HG03442 (cell line): ENCODE measurements around the gene DNAJB13.

Experiments
- ATAC-seq: cut with Tn5 transposase; IDR thresholded peaks from one replicate; pipeline ENCODE4 v1.9.1; 2021; ENCODE audit warnings: mild to moderate bottlenecking, moderate library complexity; ENCODE audit not compliant: unreplicated experiment

DNAJB13 gene

DNA sequence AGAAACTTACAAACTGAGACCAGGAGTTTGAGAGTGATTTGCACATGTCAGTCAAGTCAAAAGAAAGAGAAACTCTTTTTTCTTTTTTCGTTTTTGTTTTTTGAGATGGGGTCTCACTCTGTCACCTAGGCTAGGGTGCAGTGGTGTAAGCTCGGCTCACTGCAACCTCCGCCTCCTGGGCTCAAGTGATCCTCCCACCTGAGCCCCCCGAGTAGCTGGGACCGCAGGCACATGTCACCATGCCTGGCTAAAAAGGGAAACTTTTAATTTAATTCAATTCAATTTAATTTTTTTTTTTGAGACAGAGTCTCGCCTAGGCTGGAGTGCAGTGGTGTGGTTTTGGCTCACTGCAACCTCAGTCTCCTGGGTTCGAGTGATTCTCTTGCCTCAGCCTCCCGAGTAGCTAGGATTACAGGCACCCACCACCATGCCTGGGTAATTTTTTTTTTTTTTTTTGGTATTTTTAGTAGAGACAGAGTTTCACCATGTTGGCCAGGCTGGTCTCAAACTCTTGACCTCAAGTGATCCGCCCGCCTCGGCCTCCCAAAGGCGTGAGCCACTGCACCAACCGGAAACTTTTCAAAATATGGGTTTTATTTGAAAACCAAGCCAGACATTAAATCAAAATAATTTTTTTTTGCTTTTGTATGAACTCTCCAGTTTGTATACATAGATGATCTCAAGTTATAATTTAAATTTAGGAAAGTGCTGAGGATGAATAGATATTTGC is 48.2 kb downstream of the DNAJB13 start:
- no peak for ATAC-seq

DNA sequence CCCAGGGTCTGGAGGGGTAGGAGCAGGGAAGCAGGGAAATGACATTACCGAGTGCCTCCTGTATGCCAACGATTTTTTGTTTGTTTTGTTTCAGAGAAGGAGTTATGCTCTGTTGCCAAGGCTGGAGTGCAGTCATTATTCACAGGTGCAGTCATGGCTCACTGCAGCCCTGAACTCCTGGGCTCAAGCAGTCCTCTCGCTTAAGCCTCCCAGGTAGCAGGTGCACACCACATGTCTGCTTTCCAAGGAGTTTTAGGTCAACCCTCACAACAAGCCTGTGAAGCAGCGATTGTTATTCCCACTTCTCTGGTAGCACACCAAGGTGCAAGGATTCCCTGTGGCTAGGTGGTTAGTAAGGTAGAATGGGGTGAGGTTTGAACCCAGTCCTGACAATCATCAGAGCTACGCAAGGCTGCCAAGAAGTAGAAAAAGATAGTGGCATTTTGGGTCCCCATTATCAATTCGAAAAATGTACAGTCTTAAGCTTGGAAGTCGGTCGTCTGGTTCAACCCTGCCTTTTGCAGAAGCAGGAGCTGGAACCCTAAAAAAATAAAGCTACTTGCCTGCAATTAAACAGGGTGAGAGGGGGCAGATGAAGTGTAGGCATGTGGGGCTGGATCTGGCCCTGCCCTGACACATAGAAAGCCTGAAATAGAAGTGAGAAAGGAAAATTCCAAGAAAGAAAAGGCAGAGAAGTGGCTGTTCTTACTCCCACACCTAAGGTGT is 48.9 kb downstream of the DNAJB13 start:
- ATAC-seq = no peak

DNA sequence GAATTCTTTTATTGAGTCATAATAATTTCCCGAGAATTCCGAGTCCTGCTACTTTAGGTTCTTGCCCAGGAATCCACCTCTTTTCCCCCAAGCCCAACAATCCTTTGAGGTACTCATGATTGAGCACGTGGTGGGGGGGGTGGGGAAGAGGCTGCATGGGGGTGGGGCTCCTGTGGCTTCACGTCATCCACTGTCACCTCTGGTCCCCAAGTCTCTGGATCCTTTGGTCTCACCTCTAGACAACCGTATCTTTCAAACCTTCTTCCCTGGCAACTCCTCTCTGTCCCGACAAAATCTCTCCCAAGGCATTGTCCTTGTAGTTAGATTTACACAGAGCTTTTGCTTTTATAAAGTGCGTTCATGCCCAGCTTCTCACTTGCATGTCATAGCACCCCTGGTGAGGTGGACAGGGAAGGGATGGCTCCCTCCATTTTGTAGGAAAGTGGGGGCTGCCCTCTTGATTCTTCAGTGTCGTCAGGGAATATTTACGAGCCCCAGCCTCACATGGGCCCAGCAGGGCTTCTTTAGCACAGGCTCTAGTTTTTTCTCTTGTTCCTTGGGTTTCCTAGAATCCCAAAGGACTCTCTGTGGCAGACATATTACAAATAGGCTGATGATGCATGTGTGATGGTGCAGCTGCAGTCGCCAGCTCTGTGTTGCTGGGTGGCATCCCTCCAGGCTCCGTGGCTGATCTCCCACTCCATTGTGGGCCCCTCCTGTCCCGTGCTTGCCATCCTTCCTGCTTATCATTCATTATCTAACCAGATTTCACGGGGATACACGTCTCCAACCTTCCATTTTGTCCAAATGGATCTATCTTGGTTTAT is 49.7 kb downstream of the DNAJB13 start:
- ATAC-seq = no peak

DNA sequence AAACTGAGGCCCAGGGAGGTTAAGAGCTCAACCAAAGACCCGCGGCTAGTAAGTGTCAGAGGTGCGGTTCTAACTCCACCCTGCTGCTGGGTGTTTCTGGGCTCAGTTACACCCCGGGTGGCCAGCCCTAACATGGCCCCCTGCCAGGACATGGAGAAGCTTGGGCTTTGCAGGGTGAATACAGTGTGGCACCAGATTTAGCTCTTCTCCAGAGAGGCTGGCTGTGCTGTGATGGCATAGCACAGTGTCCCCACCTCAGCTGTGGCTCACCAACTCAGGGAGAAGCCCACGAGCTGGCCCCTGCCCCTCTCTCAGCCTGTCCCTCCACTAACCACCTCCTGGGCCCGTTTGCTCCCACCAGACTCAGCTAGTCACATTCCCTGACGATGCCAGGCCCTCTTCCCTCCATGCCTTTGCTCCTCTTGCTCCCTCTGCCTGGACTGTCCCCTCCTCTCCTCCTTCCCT is 51.0 kb downstream of the DNAJB13 start:
- ATAC-seq = no peak

DNA sequence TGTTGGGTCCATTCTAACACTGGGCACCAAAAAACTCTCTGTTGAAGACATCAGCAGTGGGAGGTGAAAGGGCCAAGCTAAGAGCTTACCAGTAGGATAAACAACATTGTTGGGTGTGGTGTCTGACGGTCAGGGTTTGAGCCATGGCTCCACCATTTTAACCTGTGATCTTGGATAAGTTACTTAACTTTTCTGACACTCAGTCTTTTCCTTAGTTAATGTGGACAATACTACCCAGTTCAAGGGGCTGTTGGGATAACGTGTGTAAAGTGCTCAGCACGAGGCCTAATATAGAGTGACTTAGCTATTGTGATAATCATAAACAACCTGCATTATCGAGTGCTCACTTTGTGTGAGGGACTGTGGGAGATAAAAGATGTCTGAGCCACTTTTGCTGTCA is 52.0 kb downstream of the DNAJB13 start:
- ATAC-seq = no peak

DNA sequence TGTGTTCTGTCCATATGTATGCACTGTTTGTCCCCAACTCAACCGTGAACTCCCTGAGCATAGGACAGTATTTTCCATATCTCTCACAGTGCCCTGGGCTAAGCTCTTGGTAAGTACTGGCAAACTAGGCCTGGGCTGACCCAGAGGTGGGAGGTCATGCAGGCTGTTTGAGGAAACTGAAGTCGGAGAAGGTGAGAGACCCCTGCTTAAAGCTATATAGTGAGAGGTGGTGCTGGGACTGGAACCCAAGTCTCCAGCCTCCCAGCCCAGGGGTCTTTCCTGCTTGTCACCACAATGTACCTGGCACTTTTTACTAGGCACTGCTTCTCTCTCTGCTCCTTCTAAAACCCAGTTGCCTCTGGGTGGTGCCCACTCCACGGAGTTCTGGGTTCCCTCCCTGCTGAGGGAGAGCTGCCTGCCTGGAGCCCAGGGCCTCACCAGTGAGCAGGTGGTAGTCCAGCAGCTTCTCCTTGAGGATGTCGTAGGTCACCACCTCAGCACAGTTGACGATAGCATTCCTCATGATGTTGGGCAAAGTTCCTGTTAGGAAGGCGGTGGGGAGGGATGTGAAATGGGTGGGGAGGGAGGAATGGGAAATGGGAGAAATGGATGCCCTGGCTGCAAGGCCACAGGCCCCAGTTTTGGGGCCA is 53.3 kb downstream of the DNAJB13 start:
- no peak for ATAC-seq

DNA sequence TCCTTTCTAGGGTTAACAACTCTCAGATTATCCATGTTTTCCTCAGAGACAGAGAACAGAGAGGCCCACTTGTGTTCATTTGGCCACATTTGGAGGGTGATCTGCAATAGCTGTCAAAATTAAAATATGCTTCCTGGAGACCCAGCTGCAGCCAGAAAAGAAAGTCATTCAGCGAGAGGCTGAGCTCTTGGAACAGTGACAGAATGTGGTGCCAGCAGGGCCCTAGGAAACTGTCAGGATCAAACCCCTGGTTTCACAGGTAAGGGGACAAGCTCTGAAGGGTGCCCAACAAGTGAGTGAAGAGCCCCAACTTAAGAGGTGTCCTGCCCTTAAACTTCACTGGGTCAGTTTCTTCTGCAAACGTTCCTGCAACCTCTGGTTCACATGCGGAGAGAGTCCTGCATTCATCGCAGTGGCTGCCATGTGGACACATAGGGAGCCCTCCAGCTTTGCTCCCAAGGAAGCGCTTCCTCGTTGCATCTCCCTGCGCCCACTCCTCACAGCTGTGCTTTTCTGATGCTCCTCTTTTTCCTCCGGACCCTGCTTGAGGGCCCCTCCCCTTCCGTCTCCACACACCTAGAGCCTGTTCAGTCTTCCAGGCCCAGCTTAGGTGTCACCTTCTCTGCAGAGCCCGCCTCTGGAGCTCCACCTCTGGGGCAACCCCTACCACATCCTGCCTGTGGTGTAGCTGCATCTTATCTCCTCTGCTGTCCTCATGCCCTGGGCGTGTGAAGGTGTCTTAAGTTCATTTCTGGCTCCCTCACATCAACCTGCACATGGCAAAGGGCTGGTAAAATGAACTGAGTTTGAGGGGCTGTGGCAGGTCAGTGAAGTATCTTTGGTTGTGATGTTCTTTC is 54.2 kb downstream of the DNAJB13 start:
- no peak for ATAC-seq

DNA sequence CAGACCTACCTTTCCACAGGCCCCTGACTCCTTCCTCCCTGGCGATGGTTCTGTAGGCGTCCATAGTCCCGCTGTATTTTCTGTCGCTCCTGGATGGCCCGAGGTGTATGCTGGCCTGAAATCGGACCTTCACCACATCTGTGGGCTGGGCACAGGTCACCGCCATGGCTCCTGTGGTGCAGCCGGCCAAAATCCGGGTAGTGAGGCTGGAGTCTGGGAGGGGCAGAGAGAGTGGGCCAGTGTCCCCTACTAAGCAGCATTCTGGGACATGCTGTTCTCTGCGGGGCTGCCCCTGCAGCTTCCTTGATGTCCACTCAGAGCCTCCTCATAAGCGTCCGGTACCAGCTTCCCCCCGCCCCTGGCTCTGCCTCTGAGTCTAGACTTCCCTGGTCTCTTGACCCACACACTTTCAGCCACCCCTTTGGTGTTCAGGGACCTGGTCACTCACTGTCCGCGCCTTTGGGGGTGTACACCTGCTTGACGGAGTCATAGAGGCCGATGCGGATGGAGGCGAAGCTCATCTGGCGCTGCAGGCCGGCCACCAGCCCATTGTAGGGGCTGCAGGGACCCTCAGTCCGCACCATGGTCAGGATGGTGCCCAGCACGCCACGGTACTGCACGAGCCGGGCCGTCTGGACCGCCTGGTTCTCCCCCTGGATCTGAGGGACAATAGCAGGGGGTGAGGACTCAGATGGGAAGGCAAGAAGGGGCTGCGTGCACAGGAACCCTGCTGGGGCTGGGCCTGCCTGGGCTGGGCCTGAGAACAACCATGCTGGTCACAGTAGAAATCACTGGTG is 55.1 kb downstream of the DNAJB13 start:
- ATAC-seq = no peak

DNA sequence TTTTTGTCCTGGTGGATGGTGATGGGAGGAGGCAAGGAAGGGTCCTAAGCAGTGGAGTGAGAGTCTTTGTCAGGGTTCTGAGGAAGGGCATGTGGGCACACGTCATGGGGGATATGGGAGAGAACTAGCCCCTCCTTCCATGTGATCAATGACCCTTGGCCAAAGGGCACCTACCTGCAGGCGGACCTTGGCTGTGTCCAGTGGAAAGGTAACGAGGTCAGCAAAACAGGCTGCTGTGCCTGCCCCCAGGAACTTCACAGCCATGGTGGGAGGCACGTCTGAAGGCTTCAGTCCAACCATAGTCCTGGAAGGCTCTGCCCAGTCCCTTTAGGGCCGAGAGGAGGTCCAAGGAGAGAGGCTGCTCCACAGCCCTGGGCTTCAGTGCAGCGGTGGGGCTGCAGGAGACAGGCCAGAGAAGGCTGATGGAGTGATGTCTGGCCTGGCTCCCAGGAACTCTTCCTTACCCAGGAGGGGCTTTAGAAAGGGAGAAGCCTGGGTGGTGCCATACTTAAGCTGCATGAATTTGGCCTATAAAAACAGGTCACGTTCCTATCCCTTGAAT is 56.0 kb downstream of the DNAJB13 start:
- ATAC-seq = no peak

DNA sequence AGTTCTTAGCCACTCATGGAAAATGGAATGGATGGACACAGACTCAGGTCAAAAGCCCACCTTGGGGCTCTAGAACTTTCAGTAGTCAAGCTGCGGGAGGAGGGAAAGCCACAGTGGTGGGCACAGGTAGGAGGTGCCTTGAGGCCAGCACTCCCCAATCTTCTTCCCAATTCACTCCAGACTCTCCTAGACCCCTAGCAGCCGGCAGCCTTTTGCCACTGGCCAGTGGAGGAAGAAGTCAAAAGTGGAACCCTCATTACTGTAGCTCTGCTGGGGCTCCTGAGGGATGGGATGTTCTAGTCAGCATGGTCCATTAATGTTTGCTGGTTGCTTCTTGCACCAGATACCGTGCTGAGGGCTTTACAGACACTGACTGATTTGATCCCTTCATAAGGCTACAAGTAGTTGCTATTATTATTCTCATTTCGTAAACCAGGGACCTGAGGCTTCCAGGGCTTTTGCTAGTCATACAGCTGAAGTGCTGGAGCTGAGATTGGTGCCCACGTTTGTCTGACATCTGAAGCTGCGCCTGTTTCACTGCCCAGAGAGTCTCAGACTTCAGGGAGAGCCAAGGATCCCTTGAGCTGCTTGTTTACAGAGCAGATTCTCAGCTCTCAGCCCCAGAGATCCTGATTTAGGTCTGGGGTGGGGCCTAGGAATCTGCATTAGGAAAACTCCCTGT is 57.0 kb downstream of the DNAJB13 start:
- no peak for ATAC-seq

DNA sequence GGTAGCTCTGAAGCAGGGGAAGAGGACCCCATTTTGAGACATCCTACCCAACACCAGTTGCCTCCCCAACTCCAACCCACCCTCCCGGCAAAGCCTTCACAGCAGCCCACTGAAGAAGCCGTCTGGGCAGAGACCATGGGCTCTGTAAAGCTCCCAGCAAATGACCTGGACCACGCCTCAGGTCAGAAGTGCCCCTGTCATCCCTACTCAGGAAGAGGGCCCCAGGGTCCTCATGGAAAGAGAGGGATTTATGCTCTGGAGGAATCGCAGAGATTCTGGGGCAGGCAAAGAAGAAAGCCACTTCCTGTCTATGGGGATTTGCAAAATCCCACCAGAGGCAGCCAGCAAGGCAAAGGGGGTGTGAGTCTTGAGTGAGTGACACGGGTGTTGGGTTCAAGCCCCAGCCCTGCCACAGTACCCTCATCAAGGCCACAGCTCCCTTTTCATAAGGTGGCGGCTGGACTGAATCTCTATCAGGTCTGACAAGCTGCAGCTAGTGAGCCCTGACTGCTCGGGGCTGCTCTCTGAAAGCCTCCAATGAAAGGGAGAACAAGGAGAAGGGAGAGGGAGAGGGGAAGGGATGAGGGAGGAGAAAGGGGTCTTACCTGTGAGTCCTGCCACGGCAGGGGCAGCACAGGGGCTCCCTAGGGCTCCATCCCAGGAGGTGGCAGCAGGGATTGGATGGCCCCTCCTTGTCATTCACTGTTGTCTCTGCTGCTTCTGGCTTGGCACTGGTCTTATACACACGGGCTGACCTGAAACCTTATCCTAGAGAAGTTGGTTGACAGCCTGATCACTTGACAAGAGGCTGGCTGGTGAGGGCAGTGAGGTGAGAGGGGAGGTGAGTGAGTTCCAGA is 57.8 kb downstream of the DNAJB13 start, which contains the start of gene UCP3:
Gene UCP3 (minus strand): TSS at position 713 of the 857 bp plus-strand sequence. CDS start 2,043 bp downstream, outside the sequence.
- no peak for ATAC-seq

DNA sequence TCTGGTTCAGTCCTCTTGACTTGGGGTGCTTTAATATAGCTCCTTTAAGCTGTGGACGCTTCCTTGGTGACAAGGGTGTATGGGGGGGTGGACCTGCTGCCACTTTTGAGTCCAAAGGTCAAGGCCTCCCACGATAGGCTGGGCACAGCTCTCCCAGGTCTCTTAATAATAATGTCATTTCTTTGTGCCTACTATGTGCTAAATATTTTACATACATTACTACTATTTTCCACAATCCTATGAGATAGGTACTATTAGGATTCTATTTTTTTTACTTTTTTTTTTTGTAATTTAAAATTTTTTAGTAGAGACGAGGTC is 58.4 kb downstream of the DNAJB13 start:
- no peak for ATAC-seq

DNA sequence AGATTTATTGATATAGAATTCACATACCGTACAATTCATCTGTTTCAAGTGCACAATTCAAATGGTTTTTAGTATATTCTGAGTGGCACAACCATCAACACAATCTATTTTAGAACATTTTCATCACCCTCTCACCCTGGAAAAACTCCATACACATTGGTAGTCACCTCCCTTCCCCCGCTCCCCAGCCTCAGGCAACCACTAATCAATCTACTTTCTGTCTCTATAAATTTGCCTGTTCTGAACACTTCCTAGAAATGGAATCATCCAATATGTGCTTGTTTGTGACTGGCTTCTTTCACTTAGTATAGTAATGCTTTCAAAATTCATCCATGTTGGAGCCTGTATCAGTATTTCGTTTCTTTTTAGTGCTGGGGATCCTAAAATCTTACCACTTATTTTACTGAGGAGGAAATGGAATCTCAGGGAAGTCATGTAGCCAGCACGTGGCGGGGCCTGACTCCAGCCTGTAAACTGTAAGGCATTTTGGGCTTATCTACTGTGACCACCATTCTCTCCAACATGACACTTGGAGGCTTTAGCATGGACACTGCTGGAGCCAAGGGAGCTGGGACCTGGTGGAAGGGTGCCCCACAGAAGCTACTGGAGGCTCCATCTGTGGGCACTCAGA is 59.0 kb downstream of the DNAJB13 start:
- ATAC-seq = no peak

DNA sequence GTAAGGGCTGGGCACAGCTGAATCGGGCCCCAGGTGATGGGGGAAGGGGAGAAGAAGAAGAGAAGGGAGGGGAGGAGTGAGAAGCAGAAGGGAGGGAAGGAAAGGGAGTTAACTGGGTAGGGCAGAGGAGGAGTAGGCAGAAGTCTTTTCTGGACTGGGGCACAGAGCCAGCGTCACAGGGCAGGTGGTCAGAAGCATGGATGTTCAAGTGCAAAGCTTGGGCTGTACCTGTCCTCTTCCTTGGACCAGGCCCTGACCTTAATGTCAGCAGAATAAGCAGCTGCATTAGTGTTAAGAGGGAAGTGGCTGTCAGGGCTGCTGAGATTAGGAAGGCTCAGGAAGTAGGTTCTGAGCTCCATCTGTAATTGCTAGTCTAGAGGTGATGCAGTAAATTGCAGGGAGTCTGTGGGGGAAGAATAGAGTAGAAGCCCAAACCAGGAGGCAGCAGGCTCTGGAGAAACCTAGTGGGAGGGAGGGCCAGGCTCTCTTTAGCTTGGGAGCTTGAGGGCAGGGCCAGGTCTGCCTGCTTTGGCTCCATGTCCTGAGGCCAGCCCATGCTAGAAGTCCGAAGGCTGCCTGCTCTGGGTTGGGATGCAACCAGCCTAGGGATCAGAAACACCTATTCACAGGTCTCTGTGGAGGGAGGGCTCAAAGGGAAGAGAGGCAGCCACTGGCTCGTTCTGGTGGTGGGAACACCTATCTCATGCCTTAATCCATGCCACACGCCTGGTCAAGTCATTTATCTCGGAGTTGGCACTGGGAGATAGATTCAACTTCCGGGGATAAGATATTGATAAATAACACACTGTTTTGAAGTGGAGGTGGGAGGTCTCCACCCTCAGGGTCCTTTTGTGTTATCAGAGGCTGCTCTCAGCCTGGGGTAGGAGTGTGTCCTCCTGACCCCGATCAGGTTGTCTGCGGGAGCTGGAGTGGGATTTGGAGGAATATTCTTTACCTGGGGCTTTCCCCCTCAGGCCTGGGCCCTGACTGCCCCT is 59.8 kb downstream of the DNAJB13 start:
- no peak for ATAC-seq

DNA sequence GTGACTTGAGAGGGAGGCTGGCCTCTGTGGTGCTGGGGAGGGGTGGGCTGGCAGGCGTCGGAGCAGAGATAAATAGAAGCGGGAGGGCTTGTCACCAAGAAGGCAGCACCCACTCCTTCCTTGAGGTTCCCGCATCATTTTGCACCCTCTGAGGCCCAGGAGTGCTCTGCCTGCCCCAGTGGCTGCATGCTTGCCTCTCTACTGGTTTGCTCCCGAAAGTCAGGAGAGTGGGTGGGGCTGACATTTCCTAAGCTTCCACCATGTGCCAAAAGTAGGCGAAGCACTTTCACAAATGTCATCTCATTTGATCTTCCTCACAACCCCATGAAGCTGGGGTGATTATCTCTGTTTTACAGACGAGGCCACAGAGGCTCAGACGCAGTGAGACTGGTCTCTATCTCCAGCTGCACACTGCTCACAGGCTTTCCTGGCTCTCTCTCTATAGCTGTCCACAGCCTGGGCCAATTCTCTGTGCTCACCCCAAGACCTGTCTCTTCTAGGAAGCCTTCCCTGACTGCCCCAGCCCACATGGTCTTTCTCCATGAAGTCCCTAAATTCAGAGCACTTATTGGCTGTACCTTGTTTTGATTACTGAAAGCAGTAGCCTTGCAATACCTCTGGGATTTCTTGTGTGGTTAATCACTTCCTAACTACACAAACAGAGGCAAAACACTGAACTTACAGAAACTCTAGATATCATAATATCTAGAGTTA is 60.7 kb downstream of the DNAJB13 start:
- peak; percentile 75 for ATAC-seq
